Measurements from ENCODE around the gene SLC25A30.
"Not testable (repeated sequence)": the region's sequence is repeated elsewhere in the genome, so short reads cannot be mapped to it uniquely, and the experiment has no call there.

The SLC25A30 gene

GRCh38 chr13:45382739-45383138 is 35.4 kb downstream of the SLC25A30 start:
- not testable (repeated sequence) for H3K27ac ChIP-seq (ENCODE audit: insufficient read depth, low read depth, low read length, poor library complexity, severe bottlenecking); H3K4me3 ChIP-seq (ENCODE audit: insufficient read depth, low read depth, low read length)
- 79 to 86% methylated on average over 6 to 8 of the region's 8 CpGs for WGBS, 2 experiments

GRCh38 chr13:45381196-45381595 is 37.0 kb downstream of the SLC25A30 start:
- peaks cover 9% of the 10 kb centered on the region for H3K36me3 ChIP-seq (ENCODE audit: control insufficient read depth, insufficient read depth, low read length)
- H3K9me3 ChIP-seq (ENCODE audit: control insufficient read depth, low read length): no peaks in the 10 kb centered on the region
- no peak overlapping the region for H3K4me3 ChIP-seq (ENCODE audit: insufficient read depth, low read depth, low read length)
- no peak overlapping the region for H3K27ac ChIP-seq (ENCODE audit: insufficient read depth, low read depth, low read length, poor library complexity, severe bottlenecking)
- H3K4me1 ChIP-seq (ENCODE audit: control insufficient read depth, insufficient read depth, low read length): peaks cover 3% of the 10 kb centered on the region
- H3K27me3 ChIP-seq (ENCODE audit: control insufficient read depth, insufficient read depth, low read length, poor library complexity, severe bottlenecking): no peaks in the 10 kb centered on the region
- 82 to 96% methylated on average over 6 to 7 of the region's 12 CpGs for WGBS, 2 experiments

More at GRCh38 chr13:45382739-45383138, 35.4 kb downstream of the SLC25A30 start:
- H3K4me1 ChIP-seq (ENCODE audit: control insufficient read depth, insufficient read depth, low read length); H3K9me3 ChIP-seq (ENCODE audit: control insufficient read depth, low read length); H3K27me3 ChIP-seq (ENCODE audit: control insufficient read depth, insufficient read depth, low read length, poor library complexity, severe bottlenecking): not testable (repeated sequence)
- H3K36me3 ChIP-seq (ENCODE audit: control insufficient read depth, insufficient read depth, low read length): peaks cover 12% of the 10 kb centered on the region

- H3K36me3 ChIP-seq (ENCODE audit: control insufficient read depth, insufficient read depth, low read length); H3K4me1 ChIP-seq (ENCODE audit: control insufficient read depth, insufficient read depth, low read length); H3K9me3 ChIP-seq (ENCODE audit: control insufficient read depth, low read length); H3K27me3 ChIP-seq (ENCODE audit: control insufficient read depth, insufficient read depth, low read length, poor library complexity, severe bottlenecking); H3K27ac ChIP-seq (ENCODE audit: insufficient read depth, low read depth, low read length, poor library complexity, severe bottlenecking); H3K4me3 ChIP-seq (ENCODE audit: insufficient read depth, low read depth, low read length): not testable (repeated sequence)
- WGBS, 2 experiments: 75% methylated on average over 5 to 6 of the region's 8 CpGs
Observed at GRCh38 chr13:45380708-45381107, 37.5 kb downstream of the SLC25A30 start.

- not testable (repeated sequence) for H3K9me3 ChIP-seq (ENCODE audit: control insufficient read depth, low read length); H3K4me1 ChIP-seq (ENCODE audit: control insufficient read depth, insufficient read depth, low read length); H3K36me3 ChIP-seq (ENCODE audit: control insufficient read depth, insufficient read depth, low read length); H3K4me3 ChIP-seq (ENCODE audit: insufficient read depth, low read depth, low read length); H3K27me3 ChIP-seq (ENCODE audit: control insufficient read depth, insufficient read depth, low read length, poor library complexity, severe bottlenecking)
- 76 to 86% methylated on average over 6 of the region's 10 CpGs for WGBS, 2 experiments
- peak overlapping the region; percentile 50 for H3K27ac ChIP-seq (ENCODE audit: insufficient read depth, low read depth, low read length, poor library complexity, severe bottlenecking)
Observed at GRCh38 chr13:45379516-45379915, 38.7 kb downstream of the SLC25A30 start.

- H3K27me3 ChIP-seq (ENCODE audit: control insufficient read depth, insufficient read depth, low read length, poor library complexity, severe bottlenecking); H3K27ac ChIP-seq (ENCODE audit: insufficient read depth, low read depth, low read length, poor library complexity, severe bottlenecking); H3K4me3 ChIP-seq (ENCODE audit: insufficient read depth, low read depth, low read length); H3K36me3 ChIP-seq (ENCODE audit: control insufficient read depth, insufficient read depth, low read length); H3K9me3 ChIP-seq (ENCODE audit: control insufficient read depth, low read length); H3K4me1 ChIP-seq (ENCODE audit: control insufficient read depth, insufficient read depth, low read length): not testable (repeated sequence)
- WGBS, 2 experiments: 88 to 92% methylated on average over 8 of the region's 8 CpGs
Observed at GRCh38 chr13:45378786-45379185, 39.4 kb downstream of the SLC25A30 start.

GRCh38 chr13:45377314-45377713 is 40.9 kb downstream of the SLC25A30 start:
- not testable (repeated sequence) for H3K27ac ChIP-seq (ENCODE audit: insufficient read depth, low read depth, low read length, poor library complexity, severe bottlenecking); H3K36me3 ChIP-seq (ENCODE audit: control insufficient read depth, insufficient read depth, low read length); H3K4me1 ChIP-seq (ENCODE audit: control insufficient read depth, insufficient read depth, low read length); H3K4me3 ChIP-seq (ENCODE audit: insufficient read depth, low read depth, low read length); H3K27me3 ChIP-seq (ENCODE audit: control insufficient read depth, insufficient read depth, low read length, poor library complexity, severe bottlenecking); H3K9me3 ChIP-seq (ENCODE audit: control insufficient read depth, low read length)
- 92 to 93% methylated on average over 9 to 11 of the region's 12 CpGs for WGBS, 2 experiments

- not testable (repeated sequence) for H3K27me3 ChIP-seq (ENCODE audit: control insufficient read depth, insufficient read depth, low read length, poor library complexity, severe bottlenecking); H3K9me3 ChIP-seq (ENCODE audit: control insufficient read depth, low read length); H3K4me3 ChIP-seq (ENCODE audit: insufficient read depth, low read depth, low read length); H3K27ac ChIP-seq (ENCODE audit: insufficient read depth, low read depth, low read length, poor library complexity, severe bottlenecking); H3K4me1 ChIP-seq (ENCODE audit: control insufficient read depth, insufficient read depth, low read length); H3K36me3 ChIP-seq (ENCODE audit: control insufficient read depth, insufficient read depth, low read length)
- WGBS, 2 experiments: 88 to 89% methylated on average over 8 of the region's 8 CpGs
Observed at GRCh38 chr13:45376651-45377050, 41.5 kb downstream of the SLC25A30 start.

- no peaks in the 10 kb centered on the region for H3K36me3 ChIP-seq (ENCODE audit: control insufficient read depth, insufficient read depth, low read length)
- 95 to 99% methylated on average over 3 of the region's 3 CpGs for WGBS, 2 experiments
- no peaks in the 10 kb centered on the region for H3K9me3 ChIP-seq (ENCODE audit: control insufficient read depth, low read length)
- H3K4me3 ChIP-seq (ENCODE audit: insufficient read depth, low read depth, low read length): no peak overlapping the region
- H3K27me3 ChIP-seq (ENCODE audit: control insufficient read depth, insufficient read depth, low read length, poor library complexity, severe bottlenecking): no peaks in the 10 kb centered on the region
- H3K4me1 ChIP-seq (ENCODE audit: control insufficient read depth, insufficient read depth, low read length): peaks cover 4% of the 10 kb centered on the region
- H3K27ac ChIP-seq (ENCODE audit: insufficient read depth, low read depth, low read length, poor library complexity, severe bottlenecking): no peak overlapping the region
Observed at GRCh38 chr13:45374917-45375316, 43.3 kb downstream of the SLC25A30 start.

- Histone ChIP-seq H3K4me3 (ENCODE audit: insufficient read depth, low read depth, low read length) (no peak overlapping the region), H3K4me1 (ENCODE audit: control insufficient read depth, insufficient read depth, low read length) (peaks cover 4% of the 10 kb centered on the region), H3K27me3 (ENCODE audit: control insufficient read depth, insufficient read depth, low read length, poor library complexity, severe bottlenecking) (no peaks in the 10 kb centered on the region), H3K36me3 (ENCODE audit: control insufficient read depth, insufficient read depth, low read length) (no peaks in the 10 kb centered on the region), H3K9me3 (ENCODE audit: control insufficient read depth, low read length) (no peaks in the 10 kb centered on the region), H3K27ac (ENCODE audit: insufficient read depth, low read depth, low read length, poor library complexity, severe bottlenecking) (no peak overlapping the region)
- WGBS, 2 experiments: 94 to 96% methylated on average over 5 of the region's 5 CpGs
Observed at GRCh38 chr13:45373162-45373547, 45.0 kb downstream of the SLC25A30 start.

GRCh38 chr13:45372189-45373161 is 45.7 kb downstream of the SLC25A30 start:
- Histone ChIP-seq H3K4me1 (ENCODE audit: control insufficient read depth, insufficient read depth, low read length) (peaks cover 4% of the 10 kb centered on the region), H3K27me3 (ENCODE audit: control insufficient read depth, insufficient read depth, low read length, poor library complexity, severe bottlenecking) (no peaks in the 10 kb centered on the region), H3K9me3 (ENCODE audit: control insufficient read depth, low read length) (no peaks in the 10 kb centered on the region), H3K4me3 (ENCODE audit: insufficient read depth, low read depth, low read length) (no peak overlapping the region), H3K27ac (ENCODE audit: insufficient read depth, low read depth, low read length, poor library complexity, severe bottlenecking) (no peak overlapping the region), H3K36me3 (ENCODE audit: control insufficient read depth, insufficient read depth, low read length) (no peaks in the 10 kb centered on the region)
- WGBS, 2 experiments: 89 to 90% methylated on average over 24 of the region's 24 CpGs

All from ectodermal cell (in vitro differentiated cells).